H1 (cell line): ENCODE measurements around the gene SLC22A14. TPM values are rescaled to one million over a fixed set of nuclear protein-coding genes. Genes with fewer than 3 reads are reported as not detected.

Experiments used
- CTCF ChIA-PET: fragments of 300-600 bp; sonication (Branson Sonifier 250); formaldehyde crosslinking; loops from one replicate; lab custom pipeline; 2021; ENCODE audit not compliant: partially characterized antibody; lab: Charles Lee
- POLR2A ChIA-PET: fragments of 300-600 bp; sonication (Branson Sonifier 250); formaldehyde crosslinking; loops from one replicate; lab custom pipeline; 2021; ENCODE audit warnings: inconsistent platforms; ENCODE audit not compliant: partially characterized antibody; lab: Charles Lee
- DNase-seq, 2 experiments: peaks; one replicate each; pipeline versions ENCODE4 v3.0.0 to v3.0.0-alpha.2; 2010 to 2022; ENCODE audit warnings: low spot score in 2 of 2, low read depth in 1 of 2, mixed read lengths in 1 of 2
- FAIRE-seq: peaks from 2 replicates; lab custom pipeline; 2011; peaks lifted over from hg19 to GRCh38; lab: Jason Lieb, UNC
- H2AFZ ChIP-seq: 2 replicates; pipeline ENCODE4 v1.8.1; 2012; ENCODE audit warnings: low read length, inconsistent platforms
- H2AK5ac ChIP-seq: 2 replicates; pipeline ENCODE4 v1.6.1; 2013; ENCODE audit warnings: low read depth, low read length
- H2BK120ac ChIP-seq: replicated peaks from 2 replicates; pipeline ENCODE3; 2013; ENCODE audit warnings: low read depth, low read length, inconsistent platforms
- H2BK12ac ChIP-seq: 2 replicates; pipeline ENCODE4 v1.6.1; 2013; ENCODE audit warnings: low read depth, low read length
- H2BK15ac ChIP-seq: 2 replicates; pipeline ENCODE4 v1.6.1; 2013; ENCODE audit warnings: low read length
- H2BK20ac ChIP-seq: 2 replicates; pipeline ENCODE4 v1.6.1; 2013; ENCODE audit warnings: low read length
- H2BK5ac ChIP-seq: 2 replicates; pipeline ENCODE4 v1.6.1; 2013; ENCODE audit warnings: low read depth, low read length
- H3K14ac ChIP-seq: 2 replicates; pipeline ENCODE4 v1.6.1; 2013; ENCODE audit warnings: inconsistent platforms; ENCODE audit not compliant: insufficient read length
- H3K18ac ChIP-seq: 2 replicates; pipeline ENCODE4 v1.6.1; 2013; ENCODE audit warnings: low read length; ENCODE audit errors: extremely low read depth
- H3K23ac ChIP-seq: 2 replicates; pipeline ENCODE4 v1.6.1; 2013; ENCODE audit warnings: inconsistent platforms; ENCODE audit not compliant: insufficient read length
- H3K23me2 ChIP-seq: 2 replicates; pipeline ENCODE4 v1.6.1; 2013; ENCODE audit warnings: low read depth, low read length
- H3K27ac ChIP-seq: 2 replicates; pipeline ENCODE4 v1.6.1; 2011; ENCODE audit warnings: low read depth, low read length, inconsistent platforms
- H3K27me3 ChIP-seq, 4 experiments: replicated peaks in 1 of 4; 1 replicate in 1 of 4; 2 replicates in 3 of 4; pipeline versions ENCODE4 v1.6.1 to v1.8.1; 2011 to 2013; ENCODE audit warnings: low read length in 3 of 4, mild to moderate bottlenecking in 3 of 4, inconsistent platforms in 2 of 4, mixed read lengths in 2 of 4, moderate library complexity in 1 of 4; ENCODE audit not compliant: control insufficient read depth in 3 of 4, insufficient read depth in 3 of 4; ENCODE audit errors: extremely low read depth in 1 of 4
- H3K36me3 ChIP-seq, 4 experiments: 2 replicates each; pipeline versions ENCODE4 v1.6.1 to v1.8.1; 2011 to 2013; ENCODE audit warnings: mild to moderate bottlenecking in 4 of 4, low read length in 3 of 4, moderate library complexity in 2 of 4, control low read depth in 1 of 4, inconsistent platforms in 1 of 4; ENCODE audit not compliant: insufficient read depth in 4 of 4, control insufficient read depth in 2 of 4
- H3K4ac ChIP-seq: replicated peaks from 2 replicates; pipeline ENCODE3; 2013; ENCODE audit warnings: low read length, low read depth, mixed read lengths, inconsistent platforms; ENCODE audit not compliant: insufficient read length
- H3K4me1 ChIP-seq, 4 experiments: replicated peaks in 1 of 4; 1 replicate in 1 of 4; 2 replicates in 3 of 4; pipeline versions ENCODE4 v1.6.1 to v1.8.1; 2011 to 2013; ENCODE audit warnings: low read length in 3 of 4, inconsistent platforms in 2 of 4, mixed read lengths in 1 of 4; ENCODE audit not compliant: insufficient read depth in 4 of 4, control insufficient read depth in 3 of 4
- H3K4me2 ChIP-seq, 2 experiments: 2 replicates each; pipeline versions ENCODE4 v1.6.1 to v1.8.1; 2011 to 2013; ENCODE audit warnings: low read depth in 2 of 2, low read length in 2 of 2, control low read depth in 1 of 2, inconsistent platforms in 1 of 2, mild to moderate bottlenecking in 1 of 2; ENCODE audit not compliant: insufficient read depth in 1 of 2
- H3K4me3 ChIP-seq, 4 experiments: fragments of 200-600, 300-600 bp in 1 of 4; sonication (generic), shearing (Covaris generic), sonication (Bioruptor Twin) in 1 of 4; 2 replicates each; pipeline versions ENCODE4 v1.5.1 to v1.8.1; 2011 to 2016; ENCODE audit warnings: low read length in 4 of 4, low read depth in 3 of 4, control low read depth in 2 of 4, inconsistent platforms in 2 of 4, mild to moderate bottlenecking in 2 of 4, mixed read lengths in 1 of 4, moderate library complexity in 1 of 4; ENCODE audit not compliant: insufficient read depth in 2 of 4; ENCODE audit errors: extremely low read depth in 1 of 4
- H3K56ac ChIP-seq: replicated peaks from 2 replicates; pipeline ENCODE3; 2013; ENCODE audit warnings: low read depth, mild to moderate bottlenecking, mixed read lengths, low read length, inconsistent platforms; ENCODE audit not compliant: insufficient read length
- H3K79me1 ChIP-seq: 2 replicates; pipeline ENCODE4 v1.6.1; 2013; ENCODE audit warnings: low read depth, low read length, control low read depth
- H3K79me2 ChIP-seq, 2 experiments: 2 replicates each; pipeline versions ENCODE4 v1.6.1 to v1.8.1; 2012 to 2013; ENCODE audit warnings: low read length in 2 of 2, mild to moderate bottlenecking in 2 of 2, inconsistent platforms in 1 of 2; ENCODE audit not compliant: insufficient read depth in 2 of 2, control insufficient read depth in 1 of 2
- H3K9ac ChIP-seq, 4 experiments: replicated peaks in 1 of 4; 1 replicate in 1 of 4; 2 replicates in 3 of 4; pipeline versions ENCODE4 v1.6.1 to v1.8.1; 2011 to 2013; ENCODE audit warnings: low read depth in 3 of 4, low read length in 3 of 4, control low read depth in 2 of 4, mild to moderate bottlenecking in 2 of 4, moderate library complexity in 2 of 4, inconsistent platforms in 1 of 4; ENCODE audit errors: extremely low read depth in 1 of 4
- H3K9me3 ChIP-seq, 2 experiments: 2 replicates each; pipeline versions ENCODE4 v1.6.1 to v1.8.1; 2012 to 2013; ENCODE audit warnings: mild to moderate bottlenecking in 2 of 2, moderate library complexity in 2 of 2, control low read depth in 1 of 2, inconsistent platforms in 1 of 2, low read depth in 1 of 2, low read length in 1 of 2, mixed read lengths in 1 of 2; ENCODE audit not compliant: insufficient read depth in 2 of 2
- H4K20me1 ChIP-seq, 2 experiments: replicated peaks in 1 of 2; 2 replicates each; pipeline versions ENCODE3 to v1.8.1; 2011 to 2013; ENCODE audit warnings: inconsistent platforms in 2 of 2, low read length in 2 of 2, mild to moderate bottlenecking in 1 of 2; ENCODE audit not compliant: insufficient read depth in 2 of 2, control insufficient read depth in 1 of 2
- H4K5ac ChIP-seq: 2 replicates; pipeline ENCODE4 v1.6.1; 2013; ENCODE audit warnings: low read length, low read depth, mixed read lengths, inconsistent platforms; ENCODE audit not compliant: insufficient read length
- H4K8ac ChIP-seq: 2 replicates; pipeline ENCODE4 v1.8.0; 2013; ENCODE audit warnings: mild to moderate bottlenecking, moderate library complexity, low read length, inconsistent platforms; ENCODE audit not compliant: insufficient read depth; ENCODE audit errors: extremely low read depth
- H4K91ac ChIP-seq: replicated peaks from 2 replicates; pipeline ENCODE3; 2013; ENCODE audit warnings: low read length, mixed read lengths, inconsistent platforms; ENCODE audit not compliant: insufficient read length
- ATF2 ChIP-seq: IDR thresholded peaks from 2 replicates; pipeline ENCODE4 v1.6.1; 2012; ENCODE audit warnings: low read length, inconsistent platforms
- CBX5 ChIP-seq: fragments of 300-800, 300-1000 bp; sonication (generic); IDR thresholded peaks from 2 replicates; pipeline ENCODE4 v1.7.1; 2016; ENCODE audit warnings: antibody characterized with exemption, low read length, low read depth
- CREB1 ChIP-seq: IDR thresholded peaks from 2 replicates; pipeline ENCODE4 v1.6.1; 2012; ENCODE audit warnings: inconsistent platforms
- HDAC6 ChIP-seq: IDR thresholded peaks from one replicate; pipeline ENCODE4 v1.7.1; 2012; ENCODE audit warnings: low read depth, mild to moderate bottlenecking, inconsistent platforms, low read length, moderate library complexity
- RXRA ChIP-seq: IDR thresholded peaks from 2 replicates; pipeline ENCODE4 v1.6.1; 2011; ENCODE audit warnings: low read depth, mild to moderate bottlenecking, low read length, moderate library complexity; ENCODE audit not compliant: insufficient read depth
- SUZ12 ChIP-seq: fragments of 200-600 bp; sonication (generic); IDR thresholded peaks from 2 replicates; pipeline ENCODE4 v1.6.1; 2012; ENCODE audit warnings: mild to moderate bottlenecking, inconsistent platforms, low read length, moderate library complexity, mixed read lengths
- TAF1 ChIP-seq: IDR thresholded peaks from 2 replicates; pipeline ENCODE4 v1.6.1; 2011; ENCODE audit warnings: mild to moderate bottlenecking, low read depth, low read length
- TCF12 ChIP-seq: IDR thresholded peaks from 2 replicates; pipeline ENCODE4 v1.6.1; 2011; ENCODE audit warnings: low read depth, mild to moderate bottlenecking, low read length
- WGBS, 2 experiments: shearing (Covaris generic) in 1 of 2; methylation state at CpG; one replicate each; pipeline versions ENCODE4 v1.1.6 to v1.1.7; 2013 to 2015; ENCODE audit warnings: low lambda C conversion rate in 2 of 2, mixed read lengths in 2 of 2, inconsistent platforms in 1 of 2, low coverage in 1 of 2, missing lambda C conversion rate in 1 of 2; ENCODE audit not compliant: insufficient replicate concordance in 2 of 2, insufficient coverage in 1 of 2, insufficient read length in 1 of 2; ENCODE audit errors: extremely low coverage in 1 of 2, missing lambda C conversion rate in 1 of 2; 5-methylcytosine and 5-hydroxymethylcytosine counted together
- polyA plus RNA-seq, 7 experiments: library from polyadenylated mRNA; depleted of rRNA in 3 of 7; stranded (reverse) in 5 of 7; unstranded in 2 of 7; fragments of >200 nt in 5 of 7; fragments of 200-250 nt in 2 of 7; gene quantifications; 1 replicate in 5 of 7; 2 replicates in 1 of 7; 4 replicates in 1 of 7; pipeline versions ENCODE4 v1.2.1 to v1.2.3, GENCODE V29; 2011 to 2013; ENCODE audit warnings: missing spikeins in 2 of 7, mixed read lengths in 2 of 7
- total RNA-seq: library from RNA; stranded (reverse); fragmentation: NEBNext Ultra II Directional; extraction: Animal tissue kit (Norgen Biotek cat#: 25700); gene quantifications from 2 replicates; pipeline ENCODE4 v1.2.1, GENCODE V29; 2021
- TF ChIP-seq, protein P1 (sequence below), 3 experiments: IDR thresholded peaks; 1 replicate in 2 of 3; 2 replicates in 1 of 3; pipeline versions ENCODE4 v1.5.1 to v1.6.1; 2011; ENCODE audit warnings: low read length in 3 of 3, mild to moderate bottlenecking in 3 of 3, inconsistent platforms in 2 of 3, low read depth in 1 of 3, moderate library complexity in 1 of 3; ENCODE audit not compliant: insufficient read depth in 1 of 3; ENCODE audit errors: control extremely low read depth in 1 of 3

The SLC22A14 gene
- total and polyA plus RNA-seq, 2 of the 8 experiments (the other 6 are each of a cell fraction or from before 2014, with no cell fraction given), result 0.03 TPM; not detected in 1

- CTCF ChIA-PET, result interaction anchor here (1.3 to 1.5 kb wide), 2 partner anchors 24 to 71 kb away, joined by 3 to 4 read pairs; no protein-coding TSS in a partner anchor
- no peak for DNase-seq
- no peak overlapping the region for H3K14ac ChIP-seq
- no peak overlapping the region for H4K5ac ChIP-seq
- no peaks in the 10 kb centered on the region for H3K79me1 ChIP-seq
- no peak overlapping the region for H3K9ac ChIP-seq
- no peak overlapping the region for H3K56ac ChIP-seq
- FAIRE-seq, result no peak
- no peak overlapping the region for H3K23ac ChIP-seq
- H3K18ac ChIP-seq, result no peak overlapping the region
- H4K91ac ChIP-seq, result no peak overlapping the region
- no peaks in the 10 kb centered on the region for H3K27me3 ChIP-seq
- H3K4me1 ChIP-seq, result no peaks in the 10 kb centered on the region
- no peaks in the 10 kb centered on the region for H4K20me1 ChIP-seq
- H3K4me3 ChIP-seq, result no peak overlapping the region
- no peak overlapping the region for H4K8ac ChIP-seq
- no peak overlapping the region for H2BK120ac ChIP-seq
- no peak overlapping the region for H2AFZ ChIP-seq
- H2BK5ac ChIP-seq, result no peak overlapping the region
- no peak overlapping the region for H2BK15ac ChIP-seq
- no peak overlapping the region for H2BK12ac ChIP-seq
- H2BK20ac ChIP-seq, result no peak overlapping the region
- no peak overlapping the region for H3K4ac ChIP-seq
- no peaks in the 10 kb centered on the region for H3K79me2 ChIP-seq
- H3K36me3 ChIP-seq, result no peaks in the 10 kb centered on the region
- 91% methylated on average over 21 of the region's 21 CpGs; no CpG with 5 or more reads in 1 of the 2 experiments for WGBS, 2 experiments
- POLR2A ChIA-PET, result no interaction called here
- H3K23me2 ChIP-seq, result no peaks in the 10 kb centered on the region
- no peak overlapping the region for H3K27ac ChIP-seq
- no peaks in the 10 kb centered on the region for H3K9me3 ChIP-seq
- H2AK5ac ChIP-seq, result no peak overlapping the region
- H3K4me2 ChIP-seq, result no peak overlapping the region
- TF ChIP-seq TCF12, result no peak
- TF ChIP-seq CREB1, result no peak
- no peak for TF ChIP-seq RXRA
- TF ChIP-seq CBX5, result no peak
- TF ChIP-seq, protein P1, sequence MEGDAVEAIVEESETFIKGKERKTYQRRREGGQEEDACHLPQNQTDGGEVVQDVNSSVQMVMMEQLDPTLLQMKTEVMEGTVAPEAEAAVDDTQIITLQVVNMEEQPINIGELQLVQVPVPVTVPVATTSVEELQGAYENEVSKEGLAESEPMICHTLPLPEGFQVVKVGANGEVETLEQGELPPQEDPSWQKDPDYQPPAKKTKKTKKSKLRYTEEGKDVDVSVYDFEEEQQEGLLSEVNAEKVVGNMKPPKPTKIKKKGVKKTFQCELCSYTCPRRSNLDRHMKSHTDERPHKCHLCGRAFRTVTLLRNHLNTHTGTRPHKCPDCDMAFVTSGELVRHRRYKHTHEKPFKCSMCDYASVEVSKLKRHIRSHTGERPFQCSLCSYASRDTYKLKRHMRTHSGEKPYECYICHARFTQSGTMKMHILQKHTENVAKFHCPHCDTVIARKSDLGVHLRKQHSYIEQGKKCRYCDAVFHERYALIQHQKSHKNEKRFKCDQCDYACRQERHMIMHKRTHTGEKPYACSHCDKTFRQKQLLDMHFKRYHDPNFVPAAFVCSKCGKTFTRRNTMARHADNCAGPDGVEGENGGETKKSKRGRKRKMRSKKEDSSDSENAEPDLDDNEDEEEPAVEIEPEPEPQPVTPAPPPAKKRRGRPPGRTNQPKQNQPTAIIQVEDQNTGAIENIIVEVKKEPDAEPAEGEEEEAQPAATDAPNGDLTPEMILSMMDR (IDR thresholded peaks at IDR 0.05; ENCODE audit: control extremely low read depth in 1 of 3, insufficient read depth in 1 of 3, low read depth in 1 of 3, low read length in 3 of 3), result no peak
- TF ChIP-seq TAF1, result no peak
- no peak for TF ChIP-seq SUZ12
- TF ChIP-seq ATF2, result no peak
- no peak for TF ChIP-seq HDAC6
Observed at GRCh38 chr3:38274864-38275649, 7.0 kb upstream of the SLC22A14 start.
